NT2/D1 (cell line): ENCODE measurements around the gene SLCO2B1.

Experiments
- YY1 ChIP-seq: IDR thresholded peaks from 2 replicates; pipeline ENCODE4 v1.6.1; 2011; ENCODE audit not compliant: insufficient read length, insufficient read depth
- ZNF274 ChIP-seq: IDR thresholded peaks from 2 replicates; pipeline ENCODE4 v1.6.1; 2011; ENCODE audit warnings: mild to moderate bottlenecking, low read depth, low read length

- TF ChIP-seq ZNF274, result no peak
- no peak for TF ChIP-seq YY1
Observed at GRCh38 chr11:75105462-75105925, 45.4 kb upstream of the SLCO2B1 start.
